ENCODE results near the gene RAB42.
A peak's percentile ranks its signal among the peaks of the same experiment; 100 is the strongest.

RAB42 gene

GRCh38 chr1:28642847-28643635 lies 51.0 kb downstream of the RAB42 start, which contains the start of gene TAF12:
TAF12 (minus strand) TSS chr1:28643067; CDS start chr1:28622081, 20,986 bp downstream.
- TF ChIP-seq POLR2AphosphoS5 (IDR thresholded peaks at IDR 0.05; ENCODE audit: low read depth, low read length) (peak; percentile 98), TAF1 (IDR thresholded peaks at IDR 0.05; ENCODE audit: low read depth, low read length) (peak; percentile 94), PAX5 (IDR thresholded peaks at IDR 0.05; ENCODE audit: insufficient read depth, low read length, severe bottlenecking) (no peak), POLR2A (IDR thresholded peaks at IDR 0.05; ENCODE audit: low read depth, low read length) (peak; percentile 99), POU2F2 (IDR thresholded peaks at IDR 0.05; ENCODE audit: low read depth, low read length) (peak; percentile 98), SPI1 (IDR thresholded peaks at IDR 0.05; ENCODE audit: low read depth, low read length) (no peak)
- peak; percentile 95 for FAIRE-seq
- DNase-seq (ENCODE audit: insufficient read length, low spot score), result peak; percentile 74

- FAIRE-seq, result no peak
- DNase-seq (ENCODE audit: insufficient read length, low spot score), result no peak
- TF ChIP-seq SPI1 (IDR thresholded peaks at IDR 0.05; ENCODE audit: low read depth, low read length) (no peak), POLR2A (IDR thresholded peaks at IDR 0.05; ENCODE audit: low read depth, low read length) (no peak), TAF1 (IDR thresholded peaks at IDR 0.05; ENCODE audit: low read depth, low read length) (no peak), POU2F2 (IDR thresholded peaks at IDR 0.05; ENCODE audit: low read depth, low read length) (no peak), POLR2AphosphoS5 (IDR thresholded peaks at IDR 0.05; ENCODE audit: low read depth, low read length) (no peak), PAX5 (IDR thresholded peaks at IDR 0.05; ENCODE audit: insufficient read depth, low read length, severe bottlenecking) (no peak)
Measured at GRCh38 chr1:28644494-28644893, 52.4 kb downstream of the RAB42 start.

Measured in GM12891 (cell line).